GM18517 (cell line): ENCODE measurements around the gene GLIS1.

Experiments used
- ATAC-seq: cut with Tn5 transposase; IDR thresholded peaks from one replicate; pipeline ENCODE4 v1.9.1; 2021; ENCODE audit warnings: mild to moderate bottlenecking, moderate library complexity; ENCODE audit not compliant: unreplicated experiment

The GLIS1 gene

GRCh38 chr1:53517109-53517508 is 221.9 kb downstream of the GLIS1 start:
- ATAC-seq, result no peak

- ATAC-seq, result no peak
These were observed 222.8 kb downstream of the GLIS1 start for GRCh38 chr1:53516181-53516580.

- ATAC-seq, result no peak
These were observed 224.5 kb downstream of the GLIS1 start for GRCh38 chr1:53514436-53514835.

- no peak for ATAC-seq
These were observed 225.1 kb downstream of the GLIS1 start for GRCh38 chr1:53513846-53514245.

GRCh38 chr1:53512807-53513755 is 225.9 kb downstream of the GLIS1 start:
- ATAC-seq, result no peak

GRCh38 chr1:53511933-53512806 is 226.8 kb downstream of the GLIS1 start:
- ATAC-seq, result no peak

- ATAC-seq, result no peak
These were observed 227.5 kb downstream of the GLIS1 start for GRCh38 chr1:53511323-53511932.

- no peak for ATAC-seq
These were observed 228.7 kb downstream of the GLIS1 start for GRCh38 chr1:53510215-53510614.

GRCh38 chr1:53509775-53510174 is 229.2 kb downstream of the GLIS1 start:
- ATAC-seq, result no peak

- no peak for ATAC-seq
These were observed 229.8 kb downstream of the GLIS1 start for GRCh38 chr1:53508991-53509666.

- ATAC-seq, result no peak
These were observed 230.6 kb downstream of the GLIS1 start for GRCh38 chr1:53508056-53508990.

- ATAC-seq, result no peak
These were observed 231.7 kb downstream of the GLIS1 start for GRCh38 chr1:53507116-53507820.

- ATAC-seq, result no peak
These were observed 232.5 kb downstream of the GLIS1 start for GRCh38 chr1:53506355-53507050.

GRCh38 chr1:53505891-53506290 is 233.1 kb downstream of the GLIS1 start:
- ATAC-seq, result no peak

- ATAC-seq, result no peak
These were observed 233.6 kb downstream of the GLIS1 start for GRCh38 chr1:53505401-53505800.

GRCh38 chr1:53504901-53505300 is 234.1 kb downstream of the GLIS1 start:
- ATAC-seq, result no peak

- no peak for ATAC-seq
These were observed 235.3 kb downstream of the GLIS1 start for GRCh38 chr1:53503433-53504217.
